Brain microvascular endothelial cell (primary cell): ENCODE results near the gene CNKSR3.
A peak's percentile ranks its signal among the peaks of the same experiment; 100 is the strongest.

Experiments
- DNase-seq: peaks from one replicate; pipeline ENCODE4 v3.0.0-alpha.2; 2020
- H3K27ac ChIP-seq: fragments of 250-450 bp; sonication (Bioruptor Pico); 2 replicates; pipeline ENCODE4 v1.5.1; 2020; ENCODE audit warnings: mild to moderate bottlenecking, moderate library complexity
- H3K27me3 ChIP-seq: fragments of 250-450 bp; sonication (Bioruptor Pico); replicated peaks from 2 replicates; pipeline ENCODE4 v1.5.1; 2020; ENCODE audit warnings: mild to moderate bottlenecking
- H3K36me3 ChIP-seq: fragments of 250-450 bp; sonication (Bioruptor Pico); replicated peaks from 2 replicates; pipeline ENCODE4 v1.5.1; 2020; ENCODE audit warnings: mild to moderate bottlenecking
- H3K4me3 ChIP-seq: 2 replicates; pipeline ENCODE4 v1.5.1; 2011; ENCODE audit warnings: low read depth, mild to moderate bottlenecking, control low read depth, low read length, moderate library complexity
- CTCF ChIP-seq: IDR thresholded peaks from 2 replicates; pipeline ENCODE4 v1.5.1; 2011; ENCODE audit warnings: low read depth, mild to moderate bottlenecking, moderate library complexity, low read length, control low read depth, inconsistent platforms; ENCODE audit errors: missing control alignments
- in situ Hi-C: cut with HindIII; loops from 2 replicates; pipeline ENCODE4 v1.10.0; 2017; ENCODE audit warnings: low sequenced_read_pairs, low pct_ligation_motif_present

The CNKSR3 gene

GRCh38 chr6:154460306-154461071, 50.0 kb downstream of the CNKSR3 start:
- no peak overlapping the region for H3K4me3 ChIP-seq
- no peak overlapping the region for H3K27ac ChIP-seq
- in situ Hi-C loops, result no loop called here
- H3K27me3 ChIP-seq, result no peaks in the 10 kb centered on the region
- H3K36me3 ChIP-seq, result no peaks in the 10 kb centered on the region
- DNase-seq, result peak; percentile 31
- TF ChIP-seq CTCF, result no peak

- Histone ChIP-seq H3K27ac (no peak overlapping the region), H3K27me3 (no peaks in the 10 kb centered on the region), H3K4me3 (no peak overlapping the region), H3K36me3 (no peaks in the 10 kb centered on the region)
- no peak for TF ChIP-seq CTCF
- in situ Hi-C loops, result no loop called here
- no peak for DNase-seq
Observed at GRCh38 chr6:154459513-154459912, 51.0 kb downstream of the CNKSR3 start.

- H3K36me3 ChIP-seq, result no peaks in the 10 kb centered on the region
- H3K27ac ChIP-seq, result no peak overlapping the region
- in situ Hi-C loops, result no loop called here
- DNase-seq, result no peak
- H3K27me3 ChIP-seq, result no peaks in the 10 kb centered on the region
- no peak for TF ChIP-seq CTCF
- H3K4me3 ChIP-seq, result no peak overlapping the region
Observed at GRCh38 chr6:154458565-154459470, 51.7 kb downstream of the CNKSR3 start.

GRCh38 chr6:154457881-154458284, 52.6 kb downstream of the CNKSR3 start:
- no peak for TF ChIP-seq CTCF

GRCh38 chr6:154457046-154457713, 53.3 kb downstream of the CNKSR3 start:
- DNase-seq, result peak; percentile 60
- Histone ChIP-seq H3K27ac (no peak overlapping the region), H3K27me3 (no peaks in the 10 kb centered on the region), H3K4me3 (no peak overlapping the region), H3K36me3 (no peaks in the 10 kb centered on the region)
- no peak for TF ChIP-seq CTCF
- in situ Hi-C loops, result no loop called here

More at GRCh38 chr6:154457881-154458284, 52.6 kb downstream of the CNKSR3 start:
- no peak overlapping the region for H3K27ac ChIP-seq
- in situ Hi-C loops, result no loop called here
- H3K4me3 ChIP-seq, result no peak overlapping the region
- no peaks in the 10 kb centered on the region for H3K36me3 ChIP-seq
- no peaks in the 10 kb centered on the region for H3K27me3 ChIP-seq
- no peak for DNase-seq
